ENCODE results near the gene ZNF622. TPM values are rescaled to one million over a fixed set of nuclear protein-coding genes. Genes with fewer than 3 reads are reported as not detected.

The ZNF622 gene
- 28.1 TPM for total RNA-seq
- long read RNA-seq, transcript ZNF622-201 (6 exons, 1,699 nt) = major isoform, 55 of 58 reads
- long read RNA-seq, partial matches to known transcripts = 2 of 58 reads
- long read RNA-seq, other reads (novel, unspliced or antisense) = 1 of 58 reads

- no peak for TF ChIP-seq CTCF (IDR thresholded peaks at IDR 0.05)
- ATAC-seq (peak; percentile 97 to 98), DNase-seq (peak; percentile 95)
- peaks cover 29% of the 10 kb centered on the region for H3K36me3 ChIP-seq
- peak within 1 kb of the TSS; percentile 89 for H3K27ac ChIP-seq
- H3K4me1 ChIP-seq = peaks cover 60% of the 10 kb centered on the region
- intact Hi-C loops (cut with DNase I) = no loop called here
- peak within 1 kb of the TSS; percentile 93 for H3K4me3 ChIP-seq
- H3K27me3 ChIP-seq (ENCODE audit: low read depth) = no peaks in the 10 kb centered on the region
- H3K9me3 ChIP-seq = no peaks in the 10 kb centered on the region
Observed at GRCh38 chr5:16465544-16466432, at the start of gene ZNF622. ZNF622 (minus strand) TSS chr5:16465800; CDS start chr5:16465665, 135 bp downstream.

GRCh38 chr5:16510098-16510497, 44.5 kb upstream of the ZNF622 start:
- intact Hi-C loops (cut with DNase I) = no loop called here
- H3K27me3 ChIP-seq (ENCODE audit: low read depth) = no peaks in the 10 kb centered on the region
- H3K4me3 ChIP-seq = no peak overlapping the region
- no peaks in the 10 kb centered on the region for H3K4me1 ChIP-seq
- DNase-seq (no peak), ATAC-seq (no peak)
- H3K36me3 ChIP-seq = no peaks in the 10 kb centered on the region
- no peaks in the 10 kb centered on the region for H3K9me3 ChIP-seq
- no peak for TF ChIP-seq CTCF (IDR thresholded peaks at IDR 0.05)
- no peak overlapping the region for H3K27ac ChIP-seq

- Histone ChIP-seq H3K27me3 (ENCODE audit: low read depth) (no peaks in the 10 kb centered on the region), H3K36me3 (no peaks in the 10 kb centered on the region), H3K9me3 (no peaks in the 10 kb centered on the region), H3K4me3 (peak overlapping the region; percentile 35), H3K4me1 (no peaks in the 10 kb centered on the region), H3K27ac (peak overlapping the region; percentile 76)
- ATAC-seq = peak; percentile 92 to 96
- intact Hi-C loops (cut with DNase I) = no loop called here
- no peak for TF ChIP-seq CTCF (IDR thresholded peaks at IDR 0.05)
- DNase-seq = peak; percentile 76
Observed at GRCh38 chr5:16508730-16509531, 43.3 kb upstream of the ZNF622 start.

GRCh38 chr5:16507716-16508115, 42.1 kb upstream of the ZNF622 start:
- Histone ChIP-seq H3K9me3 (no peaks in the 10 kb centered on the region), H3K27ac (peak overlapping the region; percentile 76), H3K4me3 (peak overlapping the region; percentile 35), H3K4me1 (no peaks in the 10 kb centered on the region), H3K36me3 (no peaks in the 10 kb centered on the region), H3K27me3 (ENCODE audit: low read depth) (no peaks in the 10 kb centered on the region)
- intact Hi-C loops (cut with DNase I) = no loop called here
- peak in 1 of 2 donors; percentile 25 for ATAC-seq
- DNase-seq = no peak
- TF ChIP-seq CTCF (IDR thresholded peaks at IDR 0.05) = no peak

GRCh38 chr5:16505904-16506303, 40.3 kb upstream of the ZNF622 start:
- intact Hi-C loops (cut with DNase I) = no loop called here
- Histone ChIP-seq H3K4me1 (no peaks in the 10 kb centered on the region), H3K27me3 (ENCODE audit: low read depth) (no peaks in the 10 kb centered on the region), H3K36me3 (no peaks in the 10 kb centered on the region), H3K9me3 (no peaks in the 10 kb centered on the region), H3K27ac (no peak overlapping the region), H3K4me3 (no peak overlapping the region)
- ATAC-seq (no peak), DNase-seq (no peak)
- TF ChIP-seq CTCF (IDR thresholded peaks at IDR 0.05) = no peak

Data from lower lobe of right lung (tissue), 2 donors.